Measurements from ENCODE around the gene RUNX3. TPM values are rescaled to one million over a fixed set of nuclear protein-coding genes. Genes with fewer than 3 reads are reported as not detected.

Gene RUNX3
- polyA plus RNA-seq, 1 donor, result 0.43 TPM

- no peak for DNase-seq (ENCODE audit: low read depth)
These were observed 17.0 kb upstream of the RUNX3 start for GRCh38 chr1:24946861-24947658.

GRCh38 chr1:24945354-24946326 is 15.6 kb upstream of the RUNX3 start:
- DNase-seq (ENCODE audit: low read depth), result no peak

- DNase-seq (ENCODE audit: low read depth), result no peak
These were observed 14.2 kb upstream of the RUNX3 start for GRCh38 chr1:24944318-24944717.

- DNase-seq (ENCODE audit: low read depth), result no peak
These were observed 12.7 kb upstream of the RUNX3 start for GRCh38 chr1:24942789-24943188.

- no peak for DNase-seq (ENCODE audit: low read depth)
These were observed 11.5 kb upstream of the RUNX3 start for GRCh38 chr1:24941564-24941963.

GRCh38 chr1:24940231-24940630 is 10.2 kb upstream of the RUNX3 start:
- DNase-seq (ENCODE audit: low read depth), result no peak

GRCh38 chr1:24939675-24940193 is 9.7 kb upstream of the RUNX3 start:
- no peak for DNase-seq (ENCODE audit: low read depth)

GRCh38 chr1:24939040-24939674 is 9.1 kb upstream of the RUNX3 start:
- no peak for DNase-seq (ENCODE audit: low read depth)

GRCh38 chr1:24938276-24938675 is 8.2 kb upstream of the RUNX3 start:
- DNase-seq (ENCODE audit: low read depth), result no peak

GRCh38 chr1:24936684-24937083 is 6.6 kb upstream of the RUNX3 start:
- DNase-seq (ENCODE audit: low read depth), result no peak

GRCh38 chr1:24935615-24936484 is 5.8 kb upstream of the RUNX3 start:
- DNase-seq (ENCODE audit: low read depth), result no peak

GRCh38 chr1:24935196-24935526 is 5.1 kb upstream of the RUNX3 start:
- no peak for DNase-seq (ENCODE audit: low read depth)

- no peak for DNase-seq (ENCODE audit: low read depth)
These were observed 4.5 kb upstream of the RUNX3 start for GRCh38 chr1:24934310-24935195.

GRCh38 chr1:24933468-24933867 is 3.4 kb upstream of the RUNX3 start:
- no peak for DNase-seq (ENCODE audit: low read depth)

GRCh38 chr1:24932725-24933294 is 2.7 kb upstream of the RUNX3 start:
- no peak for DNase-seq (ENCODE audit: low read depth)

GRCh38 chr1:24932284-24932683 is 2.2 kb upstream of the RUNX3 start:
- no peak for DNase-seq (ENCODE audit: low read depth)

- no peak for DNase-seq (ENCODE audit: low read depth)
These were observed 1.6 kb upstream of the RUNX3 start for GRCh38 chr1:24931468-24932231.

GRCh38 chr1:24931146-24931467 is 1.0 kb upstream of the RUNX3 start:
- no peak for DNase-seq (ENCODE audit: low read depth)

All from forelimb muscle (tissue), 1 donor.